HCT116 (cell line): ENCODE measurements around the gene PALM2AKAP2.

Source experiments
- EZH2 ChIP-seq: fragments of 200-600 bp; sonication (generic); IDR thresholded peaks from 2 replicates; pipeline ENCODE4 v1.6.1; 2017; ENCODE audit warnings: antibody characterized with exemption, mixed run types
- JUND ChIP-seq: IDR thresholded peaks from 2 replicates; pipeline ENCODE4 v1.6.1; 2012
- POLR2A ChIP-seq: IDR thresholded peaks from 2 replicates; pipeline ENCODE4 v1.7.0; 2011; ENCODE audit warnings: borderline replicate concordance; ENCODE audit not compliant: insufficient read depth, insufficient read length; ENCODE audit errors: extremely low read depth
- POLR2AphosphoS5 ChIP-seq: IDR thresholded peaks from 2 replicates; pipeline ENCODE4 v1.6.1; 2011; ENCODE audit warnings: mild to moderate bottlenecking, low read depth, low read length, moderate library complexity
- RAD21 ChIP-seq: IDR thresholded peaks from 2 replicates; pipeline ENCODE4 v1.6.1; 2012; ENCODE audit warnings: low read depth, mild to moderate bottlenecking
- TF ChIP-seq, protein P1 (sequence below), 3 experiments: fragments of 200-600 bp in 1 of 3; sonication (generic) in 1 of 3; IDR thresholded peaks in 2 of 3; conservative IDR thresholded peaks in 1 of 3; 2 replicates each; pipeline ENCODE4 v1.5.1; 2012 to 2017; ENCODE audit warnings: low read depth in 2 of 3, low read length in 2 of 3, antibody characterized with exemption in 1 of 3, borderline replicate concordance in 1 of 3, control low read depth in 1 of 3, mild to moderate bottlenecking in 1 of 3, mixed read lengths in 1 of 3, mixed run types in 1 of 3, moderate library complexity in 1 of 3; ENCODE audit not compliant: insufficient read depth in 1 of 3

DNA sequence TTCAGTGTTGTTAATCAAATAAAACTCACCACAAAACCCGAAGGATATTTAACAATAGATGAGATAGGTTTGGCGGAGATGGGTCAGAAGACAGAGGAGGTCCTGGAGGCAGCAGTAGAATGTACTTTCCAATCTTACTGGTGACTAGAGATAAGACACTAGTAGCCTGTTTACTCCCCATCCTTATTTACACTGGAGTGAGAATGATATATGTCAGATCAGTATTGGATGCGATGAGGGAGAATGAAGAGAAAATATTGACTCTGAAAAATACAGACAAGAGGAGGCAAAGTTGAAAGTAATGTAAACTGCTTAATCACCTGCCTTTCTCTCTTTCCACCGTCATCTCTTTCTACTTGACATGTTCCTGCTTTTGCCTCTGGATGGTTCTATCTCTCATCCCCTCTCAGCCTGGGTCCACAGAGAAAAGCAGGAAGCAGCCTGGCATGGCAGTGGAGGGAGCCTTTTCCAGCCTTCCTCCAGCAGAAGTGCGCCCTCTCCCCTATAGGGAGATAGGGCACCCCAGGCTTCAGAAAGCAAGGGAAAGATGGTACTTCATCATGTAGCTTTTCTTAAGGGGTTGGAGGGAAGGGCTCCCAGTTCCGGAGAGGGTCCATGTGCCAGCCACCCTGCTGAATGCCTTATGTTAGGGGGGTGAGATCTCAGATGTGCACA lies 11.1 kb downstream of the PALM2AKAP2 start:
- TF ChIP-seq RAD21 (no peak), POLR2AphosphoS5 (no peak), JUND (no peak), EZH2 (no peak), POLR2A (no peak)
- TF ChIP-seq, protein P1, sequence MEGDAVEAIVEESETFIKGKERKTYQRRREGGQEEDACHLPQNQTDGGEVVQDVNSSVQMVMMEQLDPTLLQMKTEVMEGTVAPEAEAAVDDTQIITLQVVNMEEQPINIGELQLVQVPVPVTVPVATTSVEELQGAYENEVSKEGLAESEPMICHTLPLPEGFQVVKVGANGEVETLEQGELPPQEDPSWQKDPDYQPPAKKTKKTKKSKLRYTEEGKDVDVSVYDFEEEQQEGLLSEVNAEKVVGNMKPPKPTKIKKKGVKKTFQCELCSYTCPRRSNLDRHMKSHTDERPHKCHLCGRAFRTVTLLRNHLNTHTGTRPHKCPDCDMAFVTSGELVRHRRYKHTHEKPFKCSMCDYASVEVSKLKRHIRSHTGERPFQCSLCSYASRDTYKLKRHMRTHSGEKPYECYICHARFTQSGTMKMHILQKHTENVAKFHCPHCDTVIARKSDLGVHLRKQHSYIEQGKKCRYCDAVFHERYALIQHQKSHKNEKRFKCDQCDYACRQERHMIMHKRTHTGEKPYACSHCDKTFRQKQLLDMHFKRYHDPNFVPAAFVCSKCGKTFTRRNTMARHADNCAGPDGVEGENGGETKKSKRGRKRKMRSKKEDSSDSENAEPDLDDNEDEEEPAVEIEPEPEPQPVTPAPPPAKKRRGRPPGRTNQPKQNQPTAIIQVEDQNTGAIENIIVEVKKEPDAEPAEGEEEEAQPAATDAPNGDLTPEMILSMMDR (IDR thresholded peaks at IDR 0.05 in 2 of 3, conservative IDR thresholded peaks at IDR 0.05 in 1 of 3; ENCODE audit: borderline replicate concordance in 1 of 3, insufficient read depth in 1 of 3, low read depth in 2 of 3, low read length in 2 of 3): no peak
